HCT116 (cell line): ENCODE measurements around the gene MSL2. TPM values are rescaled to one million over a fixed set of nuclear protein-coding genes. Genes with fewer than 3 reads are reported as not detected.

ENCODE experiments used
- ATAC-seq: fragments of 200-7000 bp; cut with Tn5 transposase; 2 replicates; pipeline ENCODE4 v1.9.1; 2020; ENCODE audit warnings: mild to moderate bottlenecking, moderate library complexity
- BruUV-seq: library from RNA; stranded (reverse); fragments of 400-500 nt; replicated peaks from 2 replicates; lab custom pipeline; 2021; lab: Mats Ljungman, UMichigan
- CTCF ChIA-PET: fragments of 300-600 bp; sonication (Branson Sonifier 250); formaldehyde crosslinking; loops from one replicate; lab custom pipeline; 2021; ENCODE audit warnings: antibody characterized with exemption; lab: Charles Lee
- POLR2A ChIA-PET: fragments of 300-600, 350-600 bp; sonication (Branson Sonifier 250); formaldehyde crosslinking; loops from one replicate; lab custom pipeline; 2021; ENCODE audit warnings: antibody characterized with exemption; lab: Charles Lee
- RAD21 ChIA-PET, 2 experiments: fragments of 300-600 bp; sonication (Branson Sonifier 250); formaldehyde crosslinking; loops; one replicate each; lab custom pipeline; 2023; ENCODE audit warnings: low total read pairs in 2 of 2; ENCODE audit not compliant: uncharacterized antibody in 2 of 2, unreplicated experiment in 2 of 2, low non-redundant PET in 1 of 2; lab: Charles Lee
- DNase-seq: peaks from one replicate; pipeline ENCODE4 v3.0.0-alpha.2; 2010; ENCODE audit warnings: low read depth, low spot score
- H2AFZ ChIP-seq: fragments of 200-600 bp; shearing (Covaris generic), sonication (generic); 2 replicates; pipeline ENCODE4 v1.6.1; 2017; ENCODE audit warnings: low read depth, mixed run types, mixed read lengths, antibody characterized with exemption, low read length; ENCODE audit not compliant: poor library complexity, severe bottlenecking
- H3K27ac ChIP-seq: 2 replicates; pipeline ENCODE4 v1.5.1; 2012; ENCODE audit warnings: low read depth, low read length
- H3K27me3 ChIP-seq: fragments of 200-600 bp; sonication (generic); 2 replicates; pipeline ENCODE4 v1.6.1; 2016; ENCODE audit warnings: mixed run types, low read length, mixed read lengths; ENCODE audit not compliant: insufficient read depth
- H3K36me3 ChIP-seq, 2 experiments: fragments of 200-500 bp in 1 of 2; fragments of 200-600 bp in 1 of 2; sonication (Bioruptor generic) in 1 of 2; sonication (generic) in 1 of 2; 2 replicates each; pipeline versions ENCODE4 v1.5.1 to v1.6.1; 2014 to 2016; ENCODE audit warnings: low read length in 2 of 2, inconsistent platforms in 1 of 2, mixed read lengths in 1 of 2, mixed run types in 1 of 2; ENCODE audit not compliant: insufficient read depth in 2 of 2, control insufficient read depth in 1 of 2
- H3K4me1 ChIP-seq, 2 experiments: fragments of 200-600 bp in 1 of 2; sonication (generic) in 1 of 2; 2 replicates each; pipeline versions ENCODE4 v1.5.1 to v1.6.1; 2012 to 2017; ENCODE audit warnings: low read length in 2 of 2, inconsistent platforms in 1 of 2, mild to moderate bottlenecking in 1 of 2, mixed read lengths in 1 of 2, mixed run types in 1 of 2, moderate library complexity in 1 of 2; ENCODE audit not compliant: insufficient read depth in 2 of 2, control insufficient read depth in 1 of 2
- H3K4me2 ChIP-seq: fragments of 200-600 bp; sonication (generic); 2 replicates; pipeline ENCODE4 v1.6.1; 2017; ENCODE audit warnings: mixed run types, low read length, mixed read lengths
- H3K4me3 ChIP-seq, 2 experiments: fragments of 200-600 bp in 1 of 2; sonication (generic) in 1 of 2; replicated peaks in 1 of 2; 2 replicates each; pipeline ENCODE4 v1.5.1; 2011 to 2016; ENCODE audit warnings: low read length in 2 of 2, control low read depth in 1 of 2, low read depth in 1 of 2, mild to moderate bottlenecking in 1 of 2, mixed read lengths in 1 of 2, mixed run types in 1 of 2
- H3K79me2 ChIP-seq: fragments of 200-600 bp; sonication (generic); 2 replicates; pipeline ENCODE4 v1.6.1; 2017; ENCODE audit warnings: mild to moderate bottlenecking, mixed run types, low read length, moderate library complexity, mixed read lengths; ENCODE audit not compliant: insufficient read depth
- H3K9ac ChIP-seq: fragments of 200-600 bp; sonication (generic); 2 replicates; pipeline ENCODE4 v1.6.1; 2016; ENCODE audit warnings: low read length, mixed read lengths
- H3K9me2 ChIP-seq: fragments of 200-600 bp; sonication (generic), shearing (Covaris generic); 2 replicates; pipeline ENCODE4 v1.6.1; 2017; ENCODE audit warnings: mixed run types, mild to moderate bottlenecking, moderate library complexity; ENCODE audit not compliant: insufficient read depth
- H3K9me3 ChIP-seq, 2 experiments: fragments of 200-500 bp in 1 of 2; fragments of 200-600 bp in 1 of 2; sonication (Bioruptor generic) in 1 of 2; sonication (generic) in 1 of 2; 2 replicates each; pipeline ENCODE4 v1.6.1; 2014 to 2017; ENCODE audit warnings: low read length in 2 of 2, mixed read lengths in 2 of 2, inconsistent platforms in 1 of 2, low read depth in 1 of 2, mild to moderate bottlenecking in 1 of 2, mixed run types in 1 of 2, moderate library complexity in 1 of 2; ENCODE audit not compliant: control insufficient read depth in 1 of 2, insufficient read depth in 1 of 2
- H4K20me1 ChIP-seq: fragments of 200-600 bp; sonication (generic), shearing (Covaris generic); 2 replicates; pipeline ENCODE4 v1.6.1; 2017; ENCODE audit warnings: mixed run types, mild to moderate bottlenecking, moderate library complexity; ENCODE audit not compliant: insufficient read depth
- CBX3 ChIP-seq: IDR thresholded peaks from 2 replicates; pipeline ENCODE4 v1.6.1; 2012; ENCODE audit warnings: low read depth
- CEBPB ChIP-seq: IDR thresholded peaks from 2 replicates; pipeline ENCODE4 v1.6.1; 2012; ENCODE audit warnings: low read depth
- ELF1 ChIP-seq: IDR thresholded peaks from 2 replicates; pipeline ENCODE4 v1.6.1; 2012; ENCODE audit warnings: low read depth, borderline replicate concordance
- EZH2 ChIP-seq: fragments of 200-600 bp; sonication (generic); IDR thresholded peaks from 2 replicates; pipeline ENCODE4 v1.6.1; 2017; ENCODE audit warnings: antibody characterized with exemption, mixed run types
- EZH2phosphoT487 ChIP-seq: fragments of 200-600 bp; IDR thresholded peaks from 2 replicates; pipeline ENCODE4 v1.6.1; 2018; ENCODE audit warnings: antibody characterized with exemption, borderline replicate concordance
- FOSL1 ChIP-seq: IDR thresholded peaks from 2 replicates; pipeline ENCODE4 v1.6.1; 2012; ENCODE audit warnings: low read depth
- JUND ChIP-seq: IDR thresholded peaks from 2 replicates; pipeline ENCODE4 v1.6.1; 2012
- POLR2A ChIP-seq: IDR thresholded peaks from 2 replicates; pipeline ENCODE4 v1.7.0; 2011; ENCODE audit warnings: borderline replicate concordance; ENCODE audit not compliant: insufficient read depth, insufficient read length; ENCODE audit errors: extremely low read depth
- RAD21 ChIP-seq: IDR thresholded peaks from 2 replicates; pipeline ENCODE4 v1.6.1; 2012; ENCODE audit warnings: low read depth, mild to moderate bottlenecking
- SIN3A ChIP-seq: IDR thresholded peaks from 2 replicates; pipeline ENCODE4 v1.6.1; 2012; ENCODE audit warnings: low read depth
- SRF ChIP-seq: IDR thresholded peaks from 2 replicates; pipeline ENCODE4 v1.6.1; 2012; ENCODE audit warnings: low read depth
- TCF7L2 ChIP-seq: IDR thresholded peaks from 2 replicates; pipeline ENCODE4 v1.7.0; 2011; ENCODE audit warnings: borderline replicate concordance, inconsistent platforms; ENCODE audit not compliant: insufficient read depth, insufficient read length; ENCODE audit errors: extremely low read depth
- YY1 ChIP-seq: IDR thresholded peaks from 2 replicates; pipeline ENCODE4 v1.6.1; 2011; ENCODE audit warnings: low read length, low read depth, moderate library complexity, mild to moderate bottlenecking; ENCODE audit not compliant: insufficient replicate concordance; ENCODE audit errors: extremely low read depth
- intact Hi-C: fragments of 100-400 bp; cut with micrococcal nuclease; formaldehyde crosslinking; loops from 2 replicates; pipeline ENCODE4 v1.10.0; 2022
- total RNA-seq: library from RNA; stranded (reverse); gene quantifications from one replicate; pipeline ENCODE4 v1.2.1, GENCODE V29; 2021; ENCODE audit not compliant: unreplicated experiment
- TF ChIP-seq, protein P1 (sequence below), 3 experiments: fragments of 200-600 bp in 1 of 3; sonication (generic) in 1 of 3; IDR thresholded peaks in 2 of 3; conservative IDR thresholded peaks in 1 of 3; 2 replicates each; pipeline ENCODE4 v1.5.1; 2012 to 2017; ENCODE audit warnings: low read depth in 2 of 3, low read length in 2 of 3, antibody characterized with exemption in 1 of 3, borderline replicate concordance in 1 of 3, control low read depth in 1 of 3, mild to moderate bottlenecking in 1 of 3, mixed read lengths in 1 of 3, mixed run types in 1 of 3, moderate library complexity in 1 of 3; ENCODE audit not compliant: insufficient read depth in 1 of 3
- TF ChIP-seq, protein P2 (sequence below): IDR thresholded peaks from 2 replicates; pipeline ENCODE4 v1.6.1; 2012
- TF ChIP-seq, protein P3 (sequence below): IDR thresholded peaks from 2 replicates; pipeline ENCODE4 v1.6.1; 2012; ENCODE audit warnings: low read depth

MSL2 gene
- total RNA-seq, 1 experiment from 2014 or later = 34.8 TPM

DNA sequence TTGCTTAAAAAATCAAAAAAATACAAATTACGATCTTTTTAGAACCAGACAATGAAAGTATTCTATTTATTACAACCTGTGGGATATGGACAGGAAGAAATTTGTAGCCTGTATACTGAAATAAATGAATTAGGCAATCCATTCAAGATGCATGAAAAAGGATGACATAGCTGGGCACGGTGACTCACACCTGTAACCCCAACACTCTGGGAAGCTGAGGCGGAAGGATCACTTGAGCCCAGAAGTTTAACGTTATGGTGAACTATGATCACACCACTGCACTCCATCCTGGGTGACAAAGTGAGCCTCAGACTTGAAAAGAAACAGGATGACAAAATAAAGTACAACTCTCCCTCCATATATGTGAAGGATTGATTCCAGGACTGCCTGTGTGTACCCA lies 74.1 kb downstream of the MSL2 start:
- H2AFZ ChIP-seq = no peak overlapping the region
- BruUV-seq = no TSS peak
- H3K4me1 ChIP-seq = no peaks in the 10 kb centered on the region
- no peak for DNase-seq
- no peaks in the 10 kb centered on the region for H3K9me3 ChIP-seq
- no peak overlapping the region for H3K4me2 ChIP-seq
- H3K27ac ChIP-seq = no peak overlapping the region
- intact Hi-C loops = no loop called here
- POLR2A ChIA-PET = no interaction called here
- RAD21 ChIA-PET = no interaction called here
- CTCF ChIA-PET = no interaction called here
- TF ChIP-seq, protein P1, sequence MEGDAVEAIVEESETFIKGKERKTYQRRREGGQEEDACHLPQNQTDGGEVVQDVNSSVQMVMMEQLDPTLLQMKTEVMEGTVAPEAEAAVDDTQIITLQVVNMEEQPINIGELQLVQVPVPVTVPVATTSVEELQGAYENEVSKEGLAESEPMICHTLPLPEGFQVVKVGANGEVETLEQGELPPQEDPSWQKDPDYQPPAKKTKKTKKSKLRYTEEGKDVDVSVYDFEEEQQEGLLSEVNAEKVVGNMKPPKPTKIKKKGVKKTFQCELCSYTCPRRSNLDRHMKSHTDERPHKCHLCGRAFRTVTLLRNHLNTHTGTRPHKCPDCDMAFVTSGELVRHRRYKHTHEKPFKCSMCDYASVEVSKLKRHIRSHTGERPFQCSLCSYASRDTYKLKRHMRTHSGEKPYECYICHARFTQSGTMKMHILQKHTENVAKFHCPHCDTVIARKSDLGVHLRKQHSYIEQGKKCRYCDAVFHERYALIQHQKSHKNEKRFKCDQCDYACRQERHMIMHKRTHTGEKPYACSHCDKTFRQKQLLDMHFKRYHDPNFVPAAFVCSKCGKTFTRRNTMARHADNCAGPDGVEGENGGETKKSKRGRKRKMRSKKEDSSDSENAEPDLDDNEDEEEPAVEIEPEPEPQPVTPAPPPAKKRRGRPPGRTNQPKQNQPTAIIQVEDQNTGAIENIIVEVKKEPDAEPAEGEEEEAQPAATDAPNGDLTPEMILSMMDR (IDR thresholded peaks at IDR 0.05 in 2 of 3, conservative IDR thresholded peaks at IDR 0.05 in 1 of 3; ENCODE audit: borderline replicate concordance in 1 of 3, insufficient read depth in 1 of 3, low read depth in 2 of 3, low read length in 2 of 3) = no peak
- TF ChIP-seq JUND (no peak), RAD21 (no peak), YY1 (no peak), TCF7L2 (no peak), SRF (no peak), EZH2 (no peak), ELF1 (no peak), POLR2A (no peak), EZH2phosphoT487 (no peak), CBX3 (no peak), SIN3A (no peak), CEBPB (no peak), FOSL1 (no peak)
- TF ChIP-seq, protein P2, sequence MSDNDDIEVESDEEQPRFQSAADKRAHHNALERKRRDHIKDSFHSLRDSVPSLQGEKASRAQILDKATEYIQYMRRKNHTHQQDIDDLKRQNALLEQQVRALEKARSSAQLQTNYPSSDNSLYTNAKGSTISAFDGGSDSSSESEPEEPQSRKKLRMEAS = no peak
- TF ChIP-seq, protein P3, sequence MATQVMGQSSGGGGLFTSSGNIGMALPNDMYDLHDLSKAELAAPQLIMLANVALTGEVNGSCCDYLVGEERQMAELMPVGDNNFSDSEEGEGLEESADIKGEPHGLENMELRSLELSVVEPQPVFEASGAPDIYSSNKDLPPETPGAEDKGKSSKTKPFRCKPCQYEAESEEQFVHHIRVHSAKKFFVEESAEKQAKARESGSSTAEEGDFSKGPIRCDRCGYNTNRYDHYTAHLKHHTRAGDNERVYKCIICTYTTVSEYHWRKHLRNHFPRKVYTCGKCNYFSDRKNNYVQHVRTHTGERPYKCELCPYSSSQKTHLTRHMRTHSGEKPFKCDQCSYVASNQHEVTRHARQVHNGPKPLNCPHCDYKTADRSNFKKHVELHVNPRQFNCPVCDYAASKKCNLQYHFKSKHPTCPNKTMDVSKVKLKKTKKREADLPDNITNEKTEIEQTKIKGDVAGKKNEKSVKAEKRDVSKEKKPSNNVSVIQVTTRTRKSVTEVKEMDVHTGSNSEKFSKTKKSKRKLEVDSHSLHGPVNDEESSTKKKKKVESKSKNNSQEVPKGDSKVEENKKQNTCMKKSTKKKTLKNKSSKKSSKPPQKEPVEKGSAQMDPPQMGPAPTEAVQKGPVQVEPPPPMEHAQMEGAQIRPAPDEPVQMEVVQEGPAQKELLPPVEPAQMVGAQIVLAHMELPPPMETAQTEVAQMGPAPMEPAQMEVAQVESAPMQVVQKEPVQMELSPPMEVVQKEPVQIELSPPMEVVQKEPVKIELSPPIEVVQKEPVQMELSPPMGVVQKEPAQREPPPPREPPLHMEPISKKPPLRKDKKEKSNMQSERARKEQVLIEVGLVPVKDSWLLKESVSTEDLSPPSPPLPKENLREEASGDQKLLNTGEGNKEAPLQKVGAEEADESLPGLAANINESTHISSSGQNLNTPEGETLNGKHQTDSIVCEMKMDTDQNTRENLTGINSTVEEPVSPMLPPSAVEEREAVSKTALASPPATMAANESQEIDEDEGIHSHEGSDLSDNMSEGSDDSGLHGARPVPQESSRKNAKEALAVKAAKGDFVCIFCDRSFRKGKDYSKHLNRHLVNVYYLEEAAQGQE = no peak
- H3K27me3 ChIP-seq = no peaks in the 10 kb centered on the region
- no peak overlapping the region for H3K4me3 ChIP-seq
- no peak overlapping the region for H3K9ac ChIP-seq
- no peaks in the 10 kb centered on the region for H3K9me2 ChIP-seq
- no peaks in the 10 kb centered on the region for H3K79me2 ChIP-seq
- no peak for ATAC-seq
- H3K36me3 ChIP-seq = no peaks in the 10 kb centered on the region
- no peaks in the 10 kb centered on the region for H4K20me1 ChIP-seq
